PC-9 (cell line): ENCODE measurements around the gene CPNE1.

Experiments
- CTCF ChIP-seq: fragments of 200-600 bp; sonication (generic); conservative IDR thresholded peaks from 2 replicates; pipeline ENCODE4 v1.6.1; 2017; ENCODE audit warnings: mixed run types, antibody characterized with exemption, mild to moderate bottlenecking, moderate library complexity
- EZH2 ChIP-seq: fragments of 200-600 bp; sonication (generic); IDR thresholded peaks from 2 replicates; pipeline ENCODE4 v1.8.0; 2017; ENCODE audit warnings: antibody characterized with exemption, low read depth

DNA sequence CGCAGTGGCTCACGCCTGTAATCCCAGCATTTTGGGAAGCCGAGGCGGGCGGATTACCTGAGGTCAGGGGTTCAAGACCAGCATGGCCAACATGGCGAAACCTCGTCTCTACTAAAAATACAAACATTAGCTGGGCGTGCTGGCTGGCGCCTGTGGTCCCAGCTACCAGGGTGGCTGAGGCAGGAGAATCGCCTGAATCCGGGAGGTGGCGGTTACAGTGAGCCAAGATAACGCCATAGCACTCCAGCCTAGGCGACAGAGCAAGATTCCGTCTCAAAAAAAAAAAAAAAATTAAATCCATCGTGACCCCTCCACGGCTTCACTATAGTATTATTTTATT is 1.2 kb upstream of the CPNE1 start:
- TF ChIP-seq CTCF (no peak), EZH2 (no peak)
